ENCODE data around the gene CELSR3. TPM values are rescaled to one million over a fixed set of nuclear protein-coding genes. Genes with fewer than 3 reads are reported as not detected.
A peak's percentile ranks its signal among the peaks of the same experiment; 100 is the strongest.

The CELSR3 gene
- total RNA-seq, 2 donors from 2014 or later, result 20.7 to 30.1 TPM

- 10% methylated on average over 56 to 67 of the region's 67 CpGs for whole genome bisulfite sequencing, 2 experiments (ENCODE audit: insufficient coverage in 1 of 2, insufficient read length in 1 of 2)
- no peaks in the 10 kb centered on the region for H3K9me3 ChIP-seq (ENCODE audit: control insufficient read depth, low read length)
- H3K36me3 Mint-ChIP-seq (ENCODE audit: low read depth), result peaks cover 28% of the 10 kb centered on the region
- H3K4me3 ChIP-seq (ENCODE audit: low read length), result peak overlapping the region; percentile 94
- no peaks in the 10 kb centered on the region for H3K9me3 Mint-ChIP-seq
- peak; percentile 95 for DNase-seq
- no peaks in the 10 kb centered on the region for H3K4me1 ChIP-seq (ENCODE audit: control insufficient read depth, insufficient read depth, low read length)
- H3K27ac ChIP-seq (ENCODE audit: low read depth, low read length), result peak overlapping the region; percentile 45
- no peaks in the 10 kb centered on the region for H3K27me3 ChIP-seq (ENCODE audit: control insufficient read depth, insufficient read depth, low read length, poor library complexity, severe bottlenecking)
- peaks cover 26% of the 10 kb centered on the region for H3K27me3 Mint-ChIP-seq (ENCODE audit: insufficient read depth)
- H3K36me3 ChIP-seq (ENCODE audit: control insufficient read depth, insufficient read depth, low read length), result peaks cover 33% of the 10 kb centered on the region
- H3K27ac Mint-ChIP-seq, result no peak overlapping the region
- H3K9ac ChIP-seq (ENCODE audit: extremely low read depth, low read length, poor library complexity, severe bottlenecking), result no peak overlapping the region
- peaks cover 10% of the 10 kb centered on the region for H3K4me1 Mint-ChIP-seq
- TF ChIP-seq CTCF (conservative IDR thresholded peaks at IDR 0.05), result no peak
- peak overlapping the region; percentile 80 for H3K4me3 Mint-ChIP-seq
Measured at GRCh38 chr3:48661501-48662144, 1.1 kb downstream of the CELSR3 start.

GRCh38 chr3:48660800-48661400 lies 1.8 kb downstream of the CELSR3 start:
- Histone ChIP-seq H3K9me3 (ENCODE audit: control insufficient read depth, low read length) (no peaks in the 10 kb centered on the region), H3K27me3 (ENCODE audit: control insufficient read depth, insufficient read depth, low read length, poor library complexity, severe bottlenecking) (no peaks in the 10 kb centered on the region), H3K9ac (ENCODE audit: extremely low read depth, low read length, poor library complexity, severe bottlenecking) (no peak overlapping the region), H3K4me1 (ENCODE audit: control insufficient read depth, insufficient read depth, low read length) (no peaks in the 10 kb centered on the region), H3K36me3 (ENCODE audit: control insufficient read depth, insufficient read depth, low read length) (peaks cover 28% of the 10 kb centered on the region), H3K27ac (ENCODE audit: low read depth, low read length) (no peak overlapping the region), H3K4me3 (ENCODE audit: low read length) (peak overlapping the region; percentile 94)
- WGBS, 2 experiments (ENCODE audit: insufficient coverage in 1 of 2, insufficient read length in 1 of 2), result 95 to 97% methylated on average over 55 to 61 of the region's 61 CpGs
- peak overlapping the region; percentile 80 for H3K4me3 Mint-ChIP-seq
- TF ChIP-seq CTCF (conservative IDR thresholded peaks at IDR 0.05), result no peak
- no peak overlapping the region for H3K27ac Mint-ChIP-seq
- peaks cover 10% of the 10 kb centered on the region for H3K4me1 Mint-ChIP-seq
- no peaks in the 10 kb centered on the region for H3K9me3 Mint-ChIP-seq
- peaks cover 26% of the 10 kb centered on the region for H3K27me3 Mint-ChIP-seq (ENCODE audit: insufficient read depth)
- H3K36me3 Mint-ChIP-seq (ENCODE audit: low read depth), result peaks cover 28% of the 10 kb centered on the region
- DNase-seq, result no peak

GRCh38 chr3:48656841-48657281 lies 5.8 kb downstream of the CELSR3 start:
- Histone ChIP-seq H3K36me3 (ENCODE audit: control insufficient read depth, insufficient read depth, low read length) (peaks cover 41% of the 10 kb centered on the region), H3K9ac (ENCODE audit: extremely low read depth, low read length, poor library complexity, severe bottlenecking) (no peak overlapping the region), H3K9me3 (ENCODE audit: control insufficient read depth, low read length) (no peaks in the 10 kb centered on the region), H3K27me3 (ENCODE audit: control insufficient read depth, insufficient read depth, low read length, poor library complexity, severe bottlenecking) (no peaks in the 10 kb centered on the region), H3K27ac (ENCODE audit: low read depth, low read length) (no peak overlapping the region), H3K4me3 (ENCODE audit: low read length) (no peak overlapping the region), H3K4me1 (ENCODE audit: control insufficient read depth, insufficient read depth, low read length) (no peaks in the 10 kb centered on the region)
- DNase-seq, result no peak
- peaks cover 46% of the 10 kb centered on the region for H3K36me3 Mint-ChIP-seq (ENCODE audit: low read depth)
- H3K27ac Mint-ChIP-seq, result no peak overlapping the region
- 95 to 98% methylated on average over 44 to 45 of the region's 45 CpGs for WGBS, 2 experiments (ENCODE audit: insufficient coverage in 1 of 2, insufficient read length in 1 of 2)
- TF ChIP-seq CTCF (conservative IDR thresholded peaks at IDR 0.05), result no peak
- peak overlapping the region; percentile 46 for H3K4me3 Mint-ChIP-seq
- H3K27me3 Mint-ChIP-seq (ENCODE audit: insufficient read depth), result peaks cover 31% of the 10 kb centered on the region
- H3K9me3 Mint-ChIP-seq, result no peaks in the 10 kb centered on the region
- H3K4me1 Mint-ChIP-seq, result no peaks in the 10 kb centered on the region
